Karpas-422 (cell line): ENCODE data around the gene ZCCHC7. TPM values are rescaled to one million over a fixed set of nuclear protein-coding genes. Genes with fewer than 3 reads are reported as not detected.

ENCODE experiments used
- DNase-seq: peaks from one replicate; pipeline ENCODE4 v3.0.0-alpha.2; 2015
- H2AFZ ChIP-seq: fragments of 200-600 bp; sonication (generic); 2 replicates; pipeline ENCODE4 v1.6.1; 2014; ENCODE audit warnings: antibody characterized with exemption, low read length, mixed read lengths
- H3K27ac ChIP-seq: fragments of 200-600 bp; sonication (generic); 2 replicates; pipeline ENCODE4 v1.5.1; 2014; ENCODE audit warnings: mild to moderate bottlenecking, low read length, moderate library complexity
- H3K27me3 ChIP-seq: fragments of 200-600 bp; sonication (generic); 2 replicates; pipeline ENCODE4 v1.6.1; 2014; ENCODE audit warnings: low read length, mixed read lengths
- H3K36me3 ChIP-seq: fragments of 200-600 bp; sonication (generic); 2 replicates; pipeline ENCODE4 v1.6.1; 2014; ENCODE audit warnings: low read length, mixed read lengths; ENCODE audit not compliant: insufficient read depth
- H3K4me1 ChIP-seq: fragments of 200-600 bp; sonication (generic); 2 replicates; pipeline ENCODE4 v1.6.1; 2014; ENCODE audit warnings: mild to moderate bottlenecking, low read length, mixed read lengths
- H3K4me2 ChIP-seq: fragments of 200-600 bp; sonication (generic); 2 replicates; pipeline ENCODE4 v1.6.1; 2014; ENCODE audit warnings: low read length, low read depth, mild to moderate bottlenecking; ENCODE audit not compliant: poor library complexity, severe bottlenecking
- H3K4me3 ChIP-seq: fragments of 200-600 bp; sonication (generic); 2 replicates; pipeline ENCODE4 v1.5.1; 2014; ENCODE audit warnings: mild to moderate bottlenecking, antibody characterized with exemption, low read length, mixed read lengths
- H3K79me2 ChIP-seq: fragments of 200-600 bp; sonication (generic); 2 replicates; pipeline ENCODE4 v1.6.1; 2014; ENCODE audit warnings: mild to moderate bottlenecking, low read length, mixed read lengths
- H3K9ac ChIP-seq: fragments of 200-600 bp; sonication (generic); 2 replicates; pipeline ENCODE4 v1.6.0; 2014; ENCODE audit warnings: low read length
- H3K9me2 ChIP-seq: fragments of 200-600 bp; sonication (generic), shearing (Covaris generic); replicated peaks from 2 replicates; pipeline ENCODE4 v1.6.0; 2014; ENCODE audit warnings: mild to moderate bottlenecking, low read length, moderate library complexity; ENCODE audit not compliant: insufficient read depth
- H3K9me3 ChIP-seq: fragments of 300-700, 200-600 bp; sonication (generic); 2 replicates; pipeline ENCODE4 v1.6.1; 2014; ENCODE audit warnings: low read length, mixed read lengths
- H4K20me1 ChIP-seq: fragments of 200-600 bp; sonication (generic); 2 replicates; pipeline ENCODE4 v1.6.1; 2014; ENCODE audit warnings: mild to moderate bottlenecking, antibody characterized with exemption, low read length, low read depth; ENCODE audit not compliant: insufficient read depth
- total RNA-seq: library from RNA; depleted of rRNA; stranded (reverse); fragments of >200 nt; shearing (Covaris generic); gene quantifications from 2 replicates; pipeline ENCODE4 v1.2.3, GENCODE V29; 2014; ENCODE audit warnings: low replicate concordance

The ZCCHC7 gene
- total RNA-seq, 1 experiment from 2014 or later = 85.1 TPM

GRCh38 chr9:37126214-37126788 is 5.9 kb downstream of the ZCCHC7 start:
- H4K20me1 ChIP-seq = no peaks in the 10 kb centered on the region; the same call in 1 of the 2 replicates
- peaks cover 91% of the 10 kb centered on the region for H3K79me2 ChIP-seq
- H3K9me3 ChIP-seq = no peaks in the 10 kb centered on the region
- DNase-seq = no peak
- no peaks in the 10 kb centered on the region for H3K27me3 ChIP-seq
- H3K4me2 ChIP-seq = no peak overlapping the region
- H3K9ac ChIP-seq = no peak overlapping the region
- no peaks in the 10 kb centered on the region for H3K9me2 ChIP-seq
- no peak overlapping the region for H2AFZ ChIP-seq
- H3K36me3 ChIP-seq = peaks cover 50% of the 10 kb centered on the region
- no peak overlapping the region for H3K4me3 ChIP-seq
- H3K27ac ChIP-seq = 0 out of 2 replicates have a peak overlapping the region, but pooled peaks have one; percentile 1
- peaks cover 60% of the 10 kb centered on the region for H3K4me1 ChIP-seq

GRCh38 chr9:37127018-37127417 is 6.6 kb downstream of the ZCCHC7 start:
- Histone ChIP-seq H3K9me2 (no peaks in the 10 kb centered on the region), H3K4me1 (peaks cover 57% of the 10 kb centered on the region), H3K79me2 (peaks cover 91% of the 10 kb centered on the region), H3K9ac (no peak overlapping the region), H3K9me3 (no peaks in the 10 kb centered on the region), H3K4me2 (peak overlapping the region; percentile 17), H3K27ac (no peak overlapping the region), H3K4me3 (no peak overlapping the region), H3K36me3 (peaks cover 56% of the 10 kb centered on the region), H3K27me3 (no peaks in the 10 kb centered on the region), H2AFZ (no peak overlapping the region), H4K20me1 (no peaks in the 10 kb centered on the region; the same call in 1 of the 2 replicates)
- no peak for DNase-seq

GRCh38 chr9:37128051-37128450 is 7.7 kb downstream of the ZCCHC7 start:
- Histone ChIP-seq H3K27ac (peak overlapping the region; percentile 20; the same call in 1 of the 2 replicates), H3K36me3 (peaks cover 63% of the 10 kb centered on the region), H3K9ac (no peak overlapping the region), H3K4me1 (peaks cover 47% of the 10 kb centered on the region), H2AFZ (no peak overlapping the region), H3K79me2 (peaks cover 91% of the 10 kb centered on the region), H3K4me2 (no peak overlapping the region), H3K4me3 (no peak overlapping the region), H4K20me1 (no peaks in the 10 kb centered on the region; the same call in 1 of the 2 replicates), H3K9me2 (no peaks in the 10 kb centered on the region), H3K9me3 (no peaks in the 10 kb centered on the region), H3K27me3 (no peaks in the 10 kb centered on the region)
- DNase-seq = no peak

GRCh38 chr9:37134166-37134565 is 13.8 kb downstream of the ZCCHC7 start:
- Histone ChIP-seq H3K9me3 (no peaks in the 10 kb centered on the region), H3K4me2 (no peak overlapping the region), H3K9me2 (no peaks in the 10 kb centered on the region), H3K27ac (no peak overlapping the region), H3K36me3 (peaks cover 51% of the 10 kb centered on the region), H2AFZ (no peak overlapping the region), H3K9ac (no peak overlapping the region), H3K4me1 (peaks cover 38% of the 10 kb centered on the region), H3K27me3 (no peaks in the 10 kb centered on the region), H4K20me1 (no peaks in the 10 kb centered on the region), H3K79me2 (peaks cover 88% of the 10 kb centered on the region), H3K4me3 (no peak overlapping the region)
- DNase-seq = no peak

- Histone ChIP-seq H3K4me2 (peak overlapping the region; percentile 79), H3K79me2 (peaks cover 98% of the 10 kb centered on the region), H3K4me1 (peaks cover 99% of the 10 kb centered on the region), H4K20me1 (no peaks in the 10 kb centered on the region), H3K9me2 (no peaks in the 10 kb centered on the region), H2AFZ (no peak overlapping the region), H3K27ac (peak overlapping the region; percentile 94), H3K27me3 (no peaks in the 10 kb centered on the region), H3K4me3 (peak overlapping the region; percentile 55), H3K36me3 (peaks cover 27% of the 10 kb centered on the region; the same call in 1 of the 2 replicates), H3K9me3 (no peaks in the 10 kb centered on the region), H3K9ac (peak overlapping the region; percentile 38)
- DNase-seq = peak; percentile 78
Measured at GRCh38 chr9:37141015-37141414, 20.6 kb downstream of the ZCCHC7 start.

- Histone ChIP-seq H2AFZ (no peak overlapping the region), H3K4me3 (peak overlapping the region; percentile 41), H3K9me2 (no peaks in the 10 kb centered on the region), H3K27ac (peak overlapping the region; percentile 94), H3K27me3 (no peaks in the 10 kb centered on the region), H3K36me3 (peaks cover 29% of the 10 kb centered on the region), H4K20me1 (no peaks in the 10 kb centered on the region), H3K9me3 (no peaks in the 10 kb centered on the region), H3K4me2 (peak overlapping the region; percentile 79), H3K9ac (peak overlapping the region; percentile 52), H3K4me1 (peaks cover 96% of the 10 kb centered on the region), H3K79me2 (peaks cover 98% of the 10 kb centered on the region)
- DNase-seq = peak; percentile 76
Measured at GRCh38 chr9:37144762-37145161, 24.4 kb downstream of the ZCCHC7 start.

GRCh38 chr9:37146410-37146809 is 26.0 kb downstream of the ZCCHC7 start:
- Histone ChIP-seq H3K9me2 (no peaks in the 10 kb centered on the region), H3K4me1 (peaks cover 87% of the 10 kb centered on the region), H4K20me1 (no peaks in the 10 kb centered on the region), H3K4me2 (peak overlapping the region; percentile 79), H3K9ac (peak overlapping the region; percentile 52), H3K79me2 (peaks cover 92% of the 10 kb centered on the region), H3K27ac (peak overlapping the region; percentile 94), H3K27me3 (no peaks in the 10 kb centered on the region), H3K9me3 (no peaks in the 10 kb centered on the region), H3K4me3 (peak overlapping the region; percentile 41), H2AFZ (no peak overlapping the region), H3K36me3 (peaks cover 34% of the 10 kb centered on the region)
- DNase-seq = peak; percentile 75

- H3K9me3 ChIP-seq = no peaks in the 10 kb centered on the region
- no peak for DNase-seq
- no peaks in the 10 kb centered on the region for H3K9me2 ChIP-seq
- H3K36me3 ChIP-seq = peaks cover 47% of the 10 kb centered on the region
- no peak overlapping the region for H3K4me3 ChIP-seq
- H3K79me2 ChIP-seq = peaks cover 90% of the 10 kb centered on the region
- no peaks in the 10 kb centered on the region for H4K20me1 ChIP-seq
- H3K4me2 ChIP-seq = no peak overlapping the region
- peaks cover 69% of the 10 kb centered on the region for H3K4me1 ChIP-seq
- no peak overlapping the region for H2AFZ ChIP-seq
- no peak overlapping the region for H3K9ac ChIP-seq
- H3K27ac ChIP-seq = peak overlapping the region; percentile 94
- no peaks in the 10 kb centered on the region for H3K27me3 ChIP-seq
Measured at GRCh38 chr9:37148181-37148580, 27.8 kb downstream of the ZCCHC7 start.
